H9 (cell line): Measurements from ENCODE around the gene SLC2A11. TPM values are rescaled to one million over a fixed set of nuclear protein-coding genes. Genes with fewer than 3 reads are reported as not detected.

Experiments
- DNase-seq: peaks from one replicate; pipeline ENCODE4 v3.0.0-alpha.2; 2017
- H2AFZ ChIP-seq: one replicate; pipeline ENCODE4 v1.6.1; 2013; ENCODE audit warnings: mild to moderate bottlenecking, low read length, control low read depth, moderate library complexity
- H2AK5ac ChIP-seq: 2 replicates; pipeline ENCODE4 v1.6.1; 2013; ENCODE audit warnings: low read length, control low read depth, mixed read lengths; ENCODE audit not compliant: insufficient read length
- H2BK120ac ChIP-seq: one replicate; pipeline ENCODE4 v1.6.1; 2013; ENCODE audit warnings: low read depth, mild to moderate bottlenecking, low read length, control low read depth, inconsistent platforms; ENCODE audit not compliant: poor library complexity, severe bottlenecking
- H2BK12ac ChIP-seq: 2 replicates; pipeline ENCODE4 v1.6.1; 2013; ENCODE audit warnings: low read length, control low read depth, mixed read lengths, low read depth; ENCODE audit not compliant: insufficient read length
- H2BK15ac ChIP-seq: 2 replicates; pipeline ENCODE4 v1.6.1; 2013; ENCODE audit warnings: low read depth, low read length, control low read depth
- H2BK20ac ChIP-seq: one replicate; pipeline ENCODE4 v1.6.1; 2013; ENCODE audit warnings: low read depth, mild to moderate bottlenecking, low read length, control low read depth, inconsistent platforms; ENCODE audit not compliant: poor library complexity, severe bottlenecking
- H2BK5ac ChIP-seq: 2 replicates; pipeline ENCODE4 v1.6.1; 2013; ENCODE audit warnings: low read length, control low read depth, mixed read lengths; ENCODE audit not compliant: insufficient read length
- H3K14ac ChIP-seq: 2 replicates; pipeline ENCODE4 v1.6.1; 2013; ENCODE audit warnings: low read length, control low read depth; ENCODE audit not compliant: insufficient read depth
- H3K18ac ChIP-seq: 2 replicates; pipeline ENCODE4 v1.6.1; 2013; ENCODE audit warnings: low read depth, mild to moderate bottlenecking, mixed read lengths, low read length, control low read depth; ENCODE audit not compliant: insufficient read length
- H3K23ac ChIP-seq: 2 replicates; pipeline ENCODE4 v1.6.1; 2013; ENCODE audit warnings: low read length, control low read depth, mixed read lengths, low read depth; ENCODE audit not compliant: insufficient read length
- H3K23me2 ChIP-seq: 2 replicates; pipeline ENCODE4 v1.6.1; 2013; ENCODE audit warnings: low read depth, mild to moderate bottlenecking, mixed read lengths, low read length, control low read depth; ENCODE audit not compliant: insufficient read length, poor library complexity, severe bottlenecking
- H3K27ac ChIP-seq: 2 replicates; pipeline ENCODE4 v1.5.1; 2013; ENCODE audit warnings: low read length, control low read depth, mixed read lengths, low read depth; ENCODE audit not compliant: insufficient read length
- H3K27me3 ChIP-seq: 2 replicates; pipeline ENCODE4 v1.6.1; 2013; ENCODE audit warnings: low read length, control low read depth, inconsistent platforms; ENCODE audit not compliant: insufficient read depth
- H3K4ac ChIP-seq: 2 replicates; pipeline ENCODE4 v1.6.1; 2013; ENCODE audit warnings: low read depth, mild to moderate bottlenecking, control low read depth, inconsistent platforms, low read length, moderate library complexity
- H3K4me1 ChIP-seq: 2 replicates; pipeline ENCODE4 v1.6.1; 2013; ENCODE audit warnings: low read length, control low read depth, inconsistent platforms; ENCODE audit not compliant: insufficient read depth
- H3K4me2 ChIP-seq: 2 replicates; pipeline ENCODE4 v1.6.1; 2013; ENCODE audit warnings: low read length, control low read depth, mixed read lengths; ENCODE audit not compliant: insufficient read length, insufficient read depth
- H3K56ac ChIP-seq: 2 replicates; pipeline ENCODE4 v1.6.1; 2013; ENCODE audit warnings: low read depth, mild to moderate bottlenecking, mixed read lengths, low read length, control low read depth; ENCODE audit not compliant: insufficient read length
- H3K79me1 ChIP-seq: 2 replicates; pipeline ENCODE4 v1.6.1; 2013; ENCODE audit warnings: low read depth, mild to moderate bottlenecking, moderate library complexity, low read length, control low read depth, inconsistent platforms; ENCODE audit not compliant: insufficient read depth, poor library complexity, severe bottlenecking
- H3K79me2 ChIP-seq: 2 replicates; pipeline ENCODE4 v1.6.1; 2013; ENCODE audit warnings: low read length, control low read depth, inconsistent platforms; ENCODE audit not compliant: insufficient read depth
- H3K9ac ChIP-seq: 2 replicates; pipeline ENCODE4 v1.6.1; 2013; ENCODE audit warnings: low read length, control low read depth, mixed read lengths; ENCODE audit not compliant: insufficient read length; ENCODE audit errors: extremely low read depth
- H3K9me3 ChIP-seq: one replicate; pipeline ENCODE4 v1.6.1; 2013; ENCODE audit warnings: low read depth, low read length, inconsistent platforms; ENCODE audit not compliant: control insufficient read depth
- H3T11ph ChIP-seq: one replicate; pipeline ENCODE4 v1.6.1; 2013; ENCODE audit warnings: mild to moderate bottlenecking, low read length, control low read depth, inconsistent platforms
- H4K20me1 ChIP-seq: one replicate; pipeline ENCODE4 v1.6.1; 2013; ENCODE audit not compliant: control insufficient read depth, insufficient read length, insufficient read depth
- H4K5ac ChIP-seq: 2 replicates; pipeline ENCODE4 v1.6.1; 2013; ENCODE audit warnings: low read depth, mild to moderate bottlenecking, mixed read lengths, low read length, control low read depth; ENCODE audit not compliant: insufficient read length
- H4K8ac ChIP-seq: replicated peaks from 2 replicates; pipeline ENCODE4 v1.6.1; 2013; ENCODE audit warnings: low read length, control low read depth, mixed read lengths, low read depth; ENCODE audit not compliant: insufficient read length
- H4K91ac ChIP-seq: 2 replicates; pipeline ENCODE4 v1.6.1; 2013; ENCODE audit warnings: low read depth, mild to moderate bottlenecking, moderate library complexity, mixed read lengths, low read length, control low read depth; ENCODE audit not compliant: insufficient read length
- H3K27ac Mint-ChIP-seq, 3 experiments: 2 replicates in 2 of 3; 3 replicates in 1 of 3; pipeline ENCODE4 v1.8.0; 2020 to 2021; ENCODE audit warnings: mixed read lengths in 3 of 3, mild to moderate bottlenecking in 1 of 3, moderate library complexity in 1 of 3
- H3K27me3 Mint-ChIP-seq: 2 replicates; pipeline ENCODE4 v1.8.0; 2021; ENCODE audit warnings: low read depth, mild to moderate bottlenecking, moderate library complexity, mixed read lengths
- H3K36me3 Mint-ChIP-seq, 3 experiments: 2 replicates in 2 of 3; 3 replicates in 1 of 3; pipeline ENCODE4 v1.8.0; 2020 to 2021; ENCODE audit warnings: low read depth in 3 of 3, mixed read lengths in 3 of 3; ENCODE audit not compliant: insufficient read depth in 1 of 3
- H3K4me1 Mint-ChIP-seq, 2 experiments: 2 replicates each; pipeline ENCODE4 v1.8.0; 2020; ENCODE audit warnings: mixed read lengths in 2 of 2
- H3K4me3 Mint-ChIP-seq, 2 experiments: 2 replicates in 1 of 2; 3 replicates in 1 of 2; pipeline ENCODE4 v1.8.0; 2020 to 2021; ENCODE audit warnings: mild to moderate bottlenecking in 2 of 2, mixed read lengths in 2 of 2, moderate library complexity in 1 of 2
- H3K9me3 Mint-ChIP-seq, 2 experiments: 2 replicates in 1 of 2; 3 replicates in 1 of 2; pipeline ENCODE4 v1.8.0; 2020; ENCODE audit warnings: mild to moderate bottlenecking in 2 of 2, mixed read lengths in 2 of 2, moderate library complexity in 1 of 2
- CTCF ChIP-seq: fragments of 200-600 bp; sonication (generic); conservative IDR thresholded peaks from 3 replicates; pipeline ENCODE4 v1.8.0; 2021; ENCODE audit warnings: antibody characterized with exemption, mild to moderate bottlenecking
- WGBS: extraction: QIAGEN DNeasy Blood & Tissue Kit; methylation state at CpG from one replicate; pipeline ENCODE4 v1.1.7; 2013; ENCODE audit warnings: missing lambda C conversion rate, low lambda C conversion rate, mixed read lengths; ENCODE audit not compliant: insufficient read length; ENCODE audit errors: extremely low coverage; 5-methylcytosine and 5-hydroxymethylcytosine counted together
- total RNA-seq: library from RNA; stranded (reverse); gene quantifications from 2 replicates; pipeline ENCODE4 v1.2.1, GENCODE V29; 2021

SLC2A11 gene
- total RNA-seq, 1 experiment from 2014 or later, result 15.0 TPM

GRCh38 chr22:23895599-23896144 lies 38.0 kb downstream of the SLC2A11 start:
- Histone ChIP-seq H3K4me2 (peak overlapping the region; percentile 44), H3K9ac (no peak overlapping the region), H2AK5ac (no peak overlapping the region), H2BK20ac (no peak overlapping the region), H3K23me2 (peaks cover 8% of the 10 kb centered on the region), H3K79me1 (peaks cover 6% of the 10 kb centered on the region), H3K56ac (no peak overlapping the region), H3K27ac (no peak overlapping the region), H3K4ac (no peak overlapping the region), H2AFZ (no peak overlapping the region), H3K14ac (no peak overlapping the region), H2BK12ac (no peak overlapping the region), H3K18ac (no peak overlapping the region), H4K91ac (no peak overlapping the region), H4K5ac (peak overlapping the region; percentile 44), H3K79me2 (no peaks in the 10 kb centered on the region), H3T11ph (no peak overlapping the region), H3K4me1 (peaks cover 3% of the 10 kb centered on the region; the same call in 1 of the 2 replicates), H3K27me3 (no peaks in the 10 kb centered on the region), H3K23ac (no peak overlapping the region), H4K8ac (no peak overlapping the region), H4K20me1 (no peaks in the 10 kb centered on the region), H2BK5ac (no peak overlapping the region), H3K9me3 (no peaks in the 10 kb centered on the region), H2BK15ac (no peak overlapping the region), H2BK120ac (no peak overlapping the region)
- Mint-ChIP-seq H3K27me3 (peaks cover 28% of the 10 kb centered on the region), H3K9me3 (peaks cover 28 to 29% of the 10 kb centered on the region in 2 experiments), H3K36me3 (peaks cover 48 to 55% (median 51%) of the 10 kb centered on the region in 3 experiments), H3K27ac (peak overlapping the region; percentile 94 to 97 (median 95); a peak in 5 of 7 replicates), H3K4me1 (peaks cover 41 to 47% of the 10 kb centered on the region in 2 experiments), H3K4me3 (peak overlapping the region; percentile 94)
- no peak for TF ChIP-seq CTCF
- DNase-seq, result no peak
- no CpG with 5 or more reads among the region's 16 CpGs for WGBS
